HG02840 (cell line): ENCODE results near the gene AIG1.
"Not testable (repeated sequence)": the region's sequence is repeated elsewhere in the genome, so short reads cannot be mapped to it uniquely, and the experiment has no call there.

Experiments
- ATAC-seq: cut with Tn5 transposase; IDR thresholded peaks from one replicate; pipeline ENCODE4 v1.9.1; 2021; ENCODE audit warnings: mild to moderate bottlenecking, moderate library complexity, moderate number of reproducible peaks; ENCODE audit not compliant: unreplicated experiment, low FRiP score

Gene AIG1

DNA sequence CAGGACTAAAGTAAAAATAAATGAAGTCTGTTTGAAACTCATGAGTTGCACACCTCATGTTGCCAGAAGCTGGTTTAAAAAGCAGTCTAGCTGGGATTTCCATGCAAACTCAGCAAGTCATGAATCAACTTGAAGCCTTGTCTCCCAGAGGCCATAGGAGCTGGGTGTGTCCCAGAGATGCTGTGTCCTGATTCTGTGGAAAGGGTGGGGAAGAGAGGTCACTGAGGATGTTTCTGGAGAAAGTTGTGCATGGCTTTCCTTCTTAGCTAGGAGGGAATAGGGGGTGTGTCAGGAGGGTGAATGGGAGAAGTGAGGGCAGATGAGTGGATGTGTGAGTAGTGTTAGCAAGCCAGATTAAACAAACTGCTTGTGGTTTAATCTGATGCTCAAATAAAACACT, 278.5 kb downstream of the AIG1 start:
- no peak for ATAC-seq

DNA sequence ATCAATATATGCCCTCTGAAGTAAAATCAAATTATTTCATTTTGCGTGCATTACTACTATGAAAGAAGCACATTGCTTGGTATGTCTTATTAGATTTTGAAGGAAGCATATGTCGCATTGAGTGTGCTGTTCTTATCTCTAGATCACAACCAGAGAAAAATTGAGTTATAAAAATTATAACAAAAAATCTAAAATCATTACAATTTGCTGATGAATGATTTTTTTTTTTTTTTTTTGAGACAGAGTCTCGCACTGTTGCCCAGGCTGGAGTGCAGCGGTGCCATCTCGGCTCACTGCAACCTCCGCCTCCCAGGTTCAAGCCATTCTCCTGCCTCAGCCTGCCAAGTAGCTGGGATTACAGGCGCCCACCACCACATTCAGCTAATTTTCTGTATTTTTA, 284.8 kb downstream of the AIG1 start:
- not testable (repeated sequence) for ATAC-seq

DNA sequence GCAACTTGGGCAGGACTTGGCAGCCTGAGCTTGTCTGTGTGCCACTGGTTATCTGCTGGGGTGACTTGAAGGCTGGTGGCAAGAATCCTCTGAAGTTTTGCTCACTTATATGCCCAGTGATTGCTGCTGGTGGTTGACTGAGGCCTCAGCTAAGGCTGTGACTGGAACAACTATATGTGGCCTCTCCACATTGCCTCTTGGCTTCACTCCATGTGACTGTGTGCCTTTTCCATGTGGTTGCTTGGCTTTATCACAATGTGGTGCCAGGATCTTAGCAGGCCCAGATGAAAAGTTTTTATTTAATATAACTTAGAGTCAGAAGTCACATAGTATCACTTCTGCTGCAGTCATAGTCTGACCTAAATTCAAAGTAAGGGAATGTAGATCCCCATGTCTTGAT, 285.3 kb downstream of the AIG1 start:
- no peak for ATAC-seq

DNA sequence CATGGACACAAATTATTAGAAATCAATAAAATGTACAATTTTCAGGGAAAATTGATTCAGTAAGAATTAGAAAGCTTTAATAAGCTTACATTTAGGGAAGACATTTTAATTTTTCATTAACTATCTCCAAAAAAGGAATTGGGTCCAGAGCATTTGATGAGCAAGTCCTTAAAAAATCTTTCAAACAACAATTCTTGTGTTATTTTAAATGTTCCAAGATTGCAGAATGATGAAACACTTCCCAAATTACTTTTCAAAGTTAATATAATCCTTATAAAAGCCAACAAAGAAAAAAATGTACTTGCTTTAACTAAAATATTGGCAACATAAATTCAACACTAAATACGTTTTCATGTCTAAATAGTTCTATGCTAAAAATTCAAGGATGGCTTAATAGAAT, 287.8 kb downstream of the AIG1 start:
- ATAC-seq, result no peak

DNA sequence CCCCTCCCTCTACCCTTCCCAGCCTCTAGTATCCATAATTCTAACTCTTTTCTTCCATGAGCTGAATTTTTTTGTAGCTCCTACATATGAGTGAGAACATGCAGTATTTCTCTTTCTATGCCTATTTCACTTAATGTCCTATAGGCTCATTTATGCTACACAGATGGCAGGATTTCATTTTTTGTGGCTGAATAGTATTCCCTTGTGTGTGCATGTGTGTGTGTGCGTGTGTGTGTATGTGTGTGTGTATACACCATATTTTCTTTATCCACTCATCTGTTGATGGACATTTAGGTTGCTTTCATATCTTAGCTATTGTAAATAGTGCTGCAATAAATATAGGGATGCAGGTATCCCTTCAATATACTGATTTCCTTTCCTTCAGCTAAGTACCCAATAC, 288.8 kb downstream of the AIG1 start:
- ATAC-seq, result no peak

DNA sequence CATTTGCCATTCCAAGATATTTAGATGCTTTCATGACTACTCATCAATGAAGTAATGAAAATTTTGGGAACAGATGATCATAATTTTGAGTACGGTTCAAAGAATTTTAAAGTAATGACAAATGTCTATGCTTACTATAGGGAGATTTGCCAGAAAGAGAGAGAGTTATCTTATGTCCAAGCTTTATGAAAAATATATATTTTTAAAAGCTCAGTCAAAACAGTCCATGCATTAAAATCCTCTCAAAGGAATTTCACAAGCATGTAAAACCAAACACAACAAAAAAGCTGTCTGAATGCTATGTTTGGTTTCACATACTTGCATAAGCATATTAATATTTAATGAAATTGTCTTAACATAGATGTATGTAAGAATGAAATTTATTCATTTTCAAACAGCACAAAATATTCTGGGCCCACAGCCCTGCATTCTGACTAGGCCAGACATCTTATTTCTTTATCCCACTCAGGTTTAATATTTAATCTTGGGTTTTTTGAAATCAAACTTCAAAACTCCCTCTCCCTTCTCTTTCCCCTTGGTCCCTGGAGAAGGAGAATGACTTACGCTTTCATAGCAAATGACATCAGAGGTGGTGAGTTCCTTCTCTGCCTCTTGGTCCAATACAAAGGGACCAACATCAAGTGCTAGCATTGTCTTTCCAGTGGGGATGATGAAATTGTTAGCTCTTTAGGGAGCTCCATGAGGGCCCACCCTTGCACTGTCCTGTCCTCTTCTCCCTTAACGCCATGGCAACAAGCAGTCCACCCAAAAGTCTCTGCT, 295.6 kb downstream of the AIG1 start:
- no peak for ATAC-seq

DNA sequence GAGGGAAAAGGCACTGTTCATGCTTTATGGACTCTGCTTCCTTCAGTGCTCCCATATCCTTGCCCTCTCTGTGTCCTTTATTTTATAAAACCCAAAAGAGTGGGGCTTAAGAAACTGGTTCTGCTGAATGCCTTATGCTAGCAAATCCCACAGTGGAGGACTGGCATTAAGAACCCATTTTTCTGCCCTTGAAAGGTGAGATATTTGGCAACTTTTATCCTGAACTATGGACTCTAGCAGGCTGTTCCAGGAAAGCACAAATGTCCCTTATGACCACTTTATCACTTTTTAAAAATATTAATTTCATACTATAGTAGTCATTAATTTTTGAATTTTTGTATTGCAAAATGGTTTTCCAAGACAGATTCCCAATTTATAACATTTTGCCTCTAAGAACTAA, 296.5 kb downstream of the AIG1 start:
- ATAC-seq, result no peak

DNA sequence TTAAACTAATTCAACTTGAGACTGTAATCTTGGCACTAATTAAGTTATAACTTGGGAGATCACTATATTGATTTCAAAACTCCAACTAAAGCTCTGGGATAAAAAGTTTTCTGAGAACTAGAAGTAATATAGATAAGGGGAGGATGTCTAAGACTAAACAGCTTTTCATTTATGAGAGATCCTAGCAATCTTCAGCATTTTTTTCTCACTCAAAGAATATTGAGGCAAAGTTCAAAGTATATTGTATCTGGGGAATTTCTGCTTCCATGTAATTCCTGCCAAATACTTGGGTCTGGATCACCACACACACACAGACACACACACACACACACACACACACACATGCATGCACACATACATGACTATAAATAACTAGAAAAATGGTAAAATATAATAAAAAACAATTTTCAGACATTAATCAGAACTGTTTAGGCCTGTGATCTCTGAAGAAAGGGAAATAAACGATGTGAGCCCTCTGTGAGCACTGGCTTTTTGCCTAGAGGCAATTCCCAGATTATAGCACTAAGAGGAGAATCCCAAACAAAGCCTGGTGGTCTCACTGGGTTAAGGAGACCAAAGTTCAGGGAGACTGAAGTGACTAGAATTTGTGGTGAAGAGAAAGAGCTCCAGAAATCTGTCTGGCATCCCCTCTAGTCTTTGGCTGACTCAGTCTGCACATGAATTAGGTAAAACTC, 297.0 kb downstream of the AIG1 start:
- no peak for ATAC-seq

DNA sequence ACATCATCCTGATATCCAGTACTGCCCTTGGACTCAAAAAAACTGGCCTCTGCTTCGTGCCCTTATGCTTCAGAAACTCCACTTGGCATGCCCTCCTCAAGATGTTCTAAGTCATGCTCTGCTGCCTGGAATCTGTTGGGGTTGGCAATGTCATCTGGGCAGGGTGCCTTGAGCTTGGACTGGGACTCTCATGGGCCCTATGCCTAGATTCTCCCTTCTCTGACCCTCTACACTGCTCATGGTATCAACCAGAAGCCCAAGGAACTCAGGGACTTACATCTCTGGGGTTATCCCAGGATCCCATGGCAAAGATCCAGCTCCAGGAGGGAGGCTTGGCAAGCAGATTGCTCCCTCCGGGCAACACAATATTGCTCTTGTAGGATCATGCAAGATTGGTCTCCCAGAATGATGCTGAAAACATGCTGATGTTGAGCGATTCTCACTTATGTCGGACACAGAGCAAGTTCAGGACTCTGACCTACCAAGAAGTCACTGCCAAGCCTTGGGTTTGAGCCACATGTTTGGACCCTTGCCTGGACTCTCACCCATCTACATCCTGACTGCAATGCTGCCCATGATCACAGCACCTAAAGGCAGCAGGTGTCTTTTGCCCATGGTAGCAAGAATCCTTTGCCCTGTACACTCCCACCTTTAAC, 301.0 kb downstream of the AIG1 start:
- ATAC-seq, result no peak

DNA sequence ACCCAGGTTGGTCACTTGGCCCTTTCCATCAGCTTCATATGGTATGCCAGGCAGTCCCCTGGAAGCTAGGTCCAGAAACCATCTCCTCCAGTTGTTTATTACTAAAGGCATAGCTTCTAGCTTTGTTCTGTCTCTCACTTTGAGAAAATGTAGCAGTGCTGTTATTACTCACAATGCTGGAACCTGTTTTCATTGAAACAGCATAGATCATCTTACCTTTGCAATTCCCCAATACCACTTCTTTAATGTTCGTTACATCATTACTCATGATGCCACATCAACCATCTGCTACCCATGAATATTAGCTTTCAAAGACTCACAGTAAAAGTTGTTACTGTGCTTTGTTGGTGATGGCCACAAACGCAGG, 301.5 kb downstream of the AIG1 start:
- ATAC-seq, result no peak

DNA sequence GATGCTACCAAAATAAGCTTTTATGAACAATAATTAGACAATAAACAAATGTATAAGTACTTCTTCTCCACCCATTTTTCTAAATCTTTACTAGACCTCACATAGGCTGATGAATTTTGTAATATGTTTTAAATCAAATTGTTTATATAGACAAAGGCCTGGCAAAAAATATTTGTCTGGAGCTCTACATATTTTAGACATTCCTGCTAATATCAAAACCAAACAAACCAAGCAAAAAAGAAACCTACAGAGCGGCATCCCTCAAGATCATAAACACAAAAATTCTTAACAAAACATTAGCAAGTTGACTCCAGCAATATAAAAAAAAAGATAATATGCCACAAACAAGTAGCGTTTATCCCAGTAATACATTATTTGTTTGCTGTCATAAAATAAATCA, 302.6 kb downstream of the AIG1 start:
- ATAC-seq, result no peak

DNA sequence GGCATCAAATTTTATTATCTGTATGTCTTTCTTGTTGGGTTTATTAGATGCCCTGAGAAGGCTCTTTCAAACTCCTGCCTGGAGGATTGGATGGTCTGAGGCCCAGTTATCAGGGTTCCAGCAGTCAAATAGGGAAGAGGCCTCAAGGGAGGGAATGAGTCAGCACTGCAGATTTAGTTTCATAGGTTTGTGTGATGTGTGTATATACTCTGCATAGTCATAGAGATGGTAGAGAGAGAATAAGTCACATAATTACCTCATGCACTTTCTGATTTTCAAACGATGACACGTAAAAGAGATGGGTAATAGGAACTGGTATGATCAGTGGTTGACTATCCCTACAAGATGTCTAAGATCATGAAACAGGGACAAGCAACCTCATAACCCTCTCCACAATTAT, 307.7 kb downstream of the AIG1 start:
- ATAC-seq, result peak; percentile 82

DNA sequence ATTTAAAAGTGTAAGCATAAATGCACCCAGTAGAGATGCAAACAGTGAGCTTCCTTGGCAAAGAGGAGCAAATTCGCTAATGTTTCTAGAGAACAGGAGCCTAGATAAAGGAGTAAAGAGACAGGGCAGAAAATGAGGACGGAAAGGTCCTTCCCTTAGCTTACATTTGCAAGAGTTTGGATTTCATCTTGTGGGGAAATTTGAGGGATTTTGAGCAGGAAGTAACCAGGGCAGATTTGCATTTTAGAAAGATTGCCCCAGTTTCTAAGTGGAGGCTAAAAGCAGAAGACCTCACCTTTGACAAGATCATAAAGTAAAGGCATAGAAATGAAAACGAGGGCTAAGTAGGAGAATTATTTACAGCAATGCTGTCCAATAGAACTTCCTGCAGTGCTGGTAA, 309.3 kb downstream of the AIG1 start:
- no peak for ATAC-seq

DNA sequence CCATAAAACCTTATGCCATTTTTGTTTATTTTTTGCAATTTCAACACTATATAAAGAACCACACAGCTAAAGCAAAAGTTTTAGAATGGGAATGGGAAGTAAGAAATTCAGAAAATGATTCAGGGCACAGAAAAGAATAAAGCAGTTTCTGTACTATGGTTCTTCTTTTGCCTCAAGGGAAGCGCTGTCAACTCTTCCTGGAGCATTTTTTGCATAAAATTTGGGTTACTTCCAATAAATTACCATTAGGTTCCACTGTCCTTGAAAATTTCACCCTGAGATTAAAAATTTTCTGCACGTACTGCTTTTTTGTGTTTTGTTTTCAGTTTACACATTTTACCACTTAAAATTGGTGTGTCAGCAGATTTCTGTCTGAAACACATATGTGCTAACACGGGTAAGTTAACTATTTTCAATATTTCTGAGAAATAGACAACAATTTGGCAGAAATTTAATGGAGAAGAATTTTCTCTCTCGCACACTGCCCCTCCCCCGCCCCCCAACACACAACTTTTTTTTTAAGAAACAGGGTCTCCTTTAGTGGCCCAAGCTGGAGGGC, 310.2 kb downstream of the AIG1 start:
- ATAC-seq, result no peak

DNA sequence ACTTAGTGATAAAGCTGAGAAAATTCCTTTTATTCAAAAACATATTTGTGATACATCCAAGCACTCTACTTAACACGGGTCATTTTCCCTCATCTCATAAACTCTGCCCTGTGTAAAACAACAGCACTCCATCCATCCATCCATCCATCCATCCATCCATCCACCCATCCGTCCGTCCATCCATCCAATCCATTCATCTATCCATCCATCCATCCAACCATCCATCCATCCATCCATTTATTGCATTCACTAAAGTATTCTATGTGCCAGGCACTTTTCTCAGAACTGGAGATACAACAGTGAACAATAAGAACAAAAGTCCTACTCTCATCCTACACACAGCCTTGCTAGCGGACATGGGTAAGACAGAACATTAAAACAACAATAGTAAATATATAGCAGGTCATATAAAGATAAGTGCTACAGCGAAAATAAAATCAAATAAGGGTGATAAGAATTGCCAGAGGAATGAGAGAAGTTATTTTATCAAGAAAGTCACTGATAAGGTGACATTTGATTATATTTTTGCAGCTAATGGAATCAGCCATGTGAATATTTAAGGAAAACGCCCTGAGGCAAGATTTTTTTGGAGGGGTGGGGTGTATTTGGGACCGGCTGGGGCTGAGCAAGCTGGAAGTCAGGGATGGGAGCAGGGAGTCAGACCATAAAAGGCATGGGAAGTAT, 311.7 kb downstream of the AIG1 start:
- ATAC-seq, result no peak

DNA sequence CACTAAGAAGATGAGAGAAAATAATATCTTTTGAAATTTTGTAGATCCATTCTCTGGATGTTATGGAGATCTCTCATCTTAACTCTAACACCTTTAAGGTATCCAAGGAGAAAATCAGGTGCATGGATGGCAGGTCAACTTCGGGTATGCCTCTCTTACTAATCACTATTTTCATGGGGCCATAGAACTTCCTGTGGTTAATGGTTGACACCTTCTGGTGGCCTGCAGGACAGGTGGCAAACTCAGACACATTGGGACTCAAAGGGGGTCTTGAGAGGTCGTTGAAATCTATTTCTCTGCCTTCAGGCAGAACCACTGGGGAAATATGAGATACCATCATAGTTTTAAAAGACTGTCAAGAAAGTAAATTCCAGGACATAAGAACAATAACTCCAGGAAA, 313.3 kb downstream of the AIG1 start:
- no peak for ATAC-seq

DNA sequence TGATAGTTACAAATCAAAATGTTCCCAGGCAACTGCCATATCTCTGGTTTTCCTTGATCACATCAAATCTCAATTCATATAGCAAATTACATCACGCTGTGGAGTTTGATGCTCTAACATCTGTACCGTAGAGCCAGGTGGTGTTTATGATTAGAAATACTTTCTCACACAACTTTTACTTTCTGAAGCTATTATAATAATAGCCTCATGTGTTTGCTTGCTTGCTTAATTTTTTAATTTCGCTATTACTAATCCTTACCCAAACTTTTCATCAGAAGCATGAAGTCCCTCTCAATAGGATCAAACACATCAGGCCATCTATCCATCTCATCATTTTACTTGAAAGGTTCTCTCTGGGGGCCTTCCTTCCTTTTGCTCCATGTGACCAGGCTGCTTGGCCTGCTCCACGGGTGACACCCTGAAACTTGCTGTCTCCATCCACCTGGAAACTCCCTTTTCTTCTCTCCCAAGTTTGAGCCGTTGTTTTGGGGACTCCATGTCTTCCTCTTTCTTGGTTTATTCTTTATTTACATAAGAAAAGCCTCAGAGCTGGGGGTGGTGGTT, 314.4 kb downstream of the AIG1 start:
- no peak for ATAC-seq

DNA sequence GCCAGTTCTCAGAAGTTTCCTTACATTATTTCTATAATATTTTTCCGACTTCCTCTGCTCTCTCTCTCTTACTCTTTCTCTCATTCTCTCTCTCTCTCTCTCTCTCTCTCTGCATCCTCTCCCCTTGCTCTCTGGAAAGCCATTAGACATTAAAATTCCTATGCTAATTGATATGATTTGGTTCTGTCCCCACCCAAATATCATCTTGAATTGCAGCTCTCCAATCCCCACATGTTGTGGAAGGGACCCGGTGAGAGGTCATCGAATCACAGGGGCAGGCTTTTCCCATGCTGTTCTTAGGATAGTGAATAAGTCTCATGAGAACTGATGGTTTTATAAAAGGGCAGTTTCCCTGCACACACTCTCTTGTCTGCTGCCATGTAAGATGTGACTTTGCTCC, 315.7 kb downstream of the AIG1 start:
- ATAC-seq, result no peak

DNA sequence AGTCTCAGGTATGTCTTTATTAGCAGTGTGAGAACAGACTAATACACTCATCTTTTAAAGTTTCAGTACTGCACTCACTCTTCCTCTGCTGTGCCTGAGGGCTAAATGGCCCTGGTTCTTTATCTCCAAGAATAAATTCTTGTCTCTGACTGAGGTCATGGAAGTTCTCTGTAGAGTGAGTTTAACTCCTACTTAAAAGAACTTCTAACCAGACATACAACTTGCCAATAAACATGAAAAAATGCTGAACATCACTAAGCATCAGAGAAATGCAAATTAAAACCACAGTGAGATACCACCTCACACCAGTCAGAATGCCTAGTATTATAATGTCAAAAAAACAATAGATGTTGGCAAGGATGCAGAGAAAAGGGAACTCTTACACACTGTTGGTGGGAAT, 316.2 kb downstream of the AIG1 start:
- no peak for ATAC-seq

DNA sequence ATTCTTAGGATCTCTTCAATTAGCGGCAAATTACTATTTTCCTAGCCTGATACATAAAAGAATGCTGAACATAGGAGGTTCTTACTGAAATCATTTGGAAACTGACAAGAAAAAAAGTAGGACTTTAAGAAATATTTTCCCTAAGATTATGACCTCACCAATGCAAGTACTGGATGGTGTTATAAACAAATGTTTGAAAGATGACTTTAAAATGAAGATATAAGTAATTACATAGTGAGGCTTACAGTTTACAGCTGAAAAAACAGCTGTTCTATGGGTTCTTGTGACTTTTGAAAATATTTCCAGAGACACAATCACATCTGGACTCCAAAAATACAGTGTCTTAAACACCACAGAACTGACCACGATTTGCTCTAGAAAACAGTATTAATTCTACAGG, 324.9 kb downstream of the AIG1 start:
- ATAC-seq, result no peak

DNA sequence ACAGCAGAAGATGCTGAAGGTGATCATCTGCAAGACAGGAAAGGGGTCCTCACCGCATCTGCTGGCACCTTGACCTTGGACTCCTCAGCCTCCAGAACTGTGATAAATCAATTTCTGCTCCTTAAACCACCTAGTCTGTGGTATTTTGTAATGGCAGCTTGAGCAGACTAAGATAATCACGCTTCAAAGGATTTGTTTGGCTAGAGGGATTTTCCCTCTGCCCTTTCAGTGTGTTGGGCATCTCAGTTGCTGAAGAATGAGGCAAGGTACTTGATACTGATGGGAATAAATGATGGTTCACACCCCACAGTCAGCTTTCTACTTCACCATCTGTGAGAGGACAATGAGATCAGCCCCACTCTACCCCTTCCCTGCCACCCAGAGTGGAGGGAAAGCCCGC, 329.6 kb downstream of the AIG1 start:
- ATAC-seq, result no peak
